Left cardiac atrium (tissue), 4 donors: ENCODE data around the gene CDK14. TPM values are rescaled to one million over a fixed set of nuclear protein-coding genes. Genes with fewer than 3 reads are reported as not detected.
"Not testable (repeated sequence)": the region's sequence is repeated elsewhere in the genome, so short reads cannot be mapped to it uniquely, and the experiment has no call there.

Experiments
- ATAC-seq, 2 donors: fragments of 200-7000 bp; cut with Tn5 transposase; one replicate each; pipeline ENCODE4 v1.9.1; 2020; ENCODE audit warnings: mild to moderate bottlenecking in 2 of 2, moderate library complexity in 2 of 2
- DNase-seq: peaks from one replicate; pipeline ENCODE4 v3.0.0-alpha.2; 2020
- intact Hi-C, 2 donors: fragments of 100-400 bp; cut with DNase I; formaldehyde crosslinking; loops; one replicate each; pipeline versions ENCODE4 v1.14.1 to v1.15.1; 2022 to 2023
- total RNA-seq, 2 donors: library from RNA; stranded (reverse); fragmentation: NEBNext Ultra II Directional; extraction: Animal tissue kit (Norgen Biotek cat#: 25700); gene quantifications; one replicate each; pipeline ENCODE4 v1.2.1, GENCODE V29; 2021
- donor health status: DM: no; HTN: yes; CAD: no.
- donor health status: DM: no; HTN: yes; CAD: no; lungs with severe emphysema.
- donor health status: DM: yes; HTN: yes; CAD: no.
- donor health status: Dilated cardiomyopathy.

Gene CDK14
- total RNA-seq, 2 donors from 2014 or later: 35.9 to 53.5 TPM

DNA sequence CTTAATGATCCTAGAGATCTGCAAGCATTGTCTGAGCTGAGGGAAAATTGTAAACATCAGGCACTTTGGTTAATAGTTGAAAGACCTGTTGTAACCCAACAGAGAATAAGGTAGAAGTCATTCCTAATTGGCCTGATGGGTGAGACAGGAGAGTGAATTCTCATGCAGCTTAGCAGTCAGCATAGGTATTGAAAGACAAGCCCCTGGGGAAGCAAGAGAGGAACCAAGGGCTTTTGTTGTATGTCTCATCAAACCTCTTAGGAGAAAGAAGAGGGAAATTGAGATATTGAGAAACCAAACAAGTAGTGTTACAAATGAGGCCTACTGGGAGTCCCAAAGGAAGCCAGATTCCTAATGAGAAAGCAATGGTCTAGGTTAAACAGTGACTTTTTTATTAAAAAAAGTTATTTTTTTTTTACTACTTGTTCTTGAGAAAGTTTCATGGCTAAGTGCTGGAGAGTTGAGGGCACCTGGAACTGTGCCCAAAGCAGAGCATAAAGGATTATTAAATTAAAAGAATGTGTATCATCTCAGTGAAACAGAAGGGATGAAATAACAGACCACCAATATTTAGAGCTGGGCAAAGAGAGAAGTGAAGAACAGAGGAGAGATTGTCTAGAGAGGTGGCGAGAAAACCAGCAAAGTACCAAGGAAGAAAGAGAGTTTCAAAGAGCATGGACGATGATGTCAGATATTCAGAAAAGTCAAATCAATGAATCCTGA lies 168.9 kb downstream of the CDK14 start:
- ATAC-seq: no peak
- intact Hi-C loops: no loop called here

GRCh38 chr7:90766814-90767564 lies 170.9 kb downstream of the CDK14 start:
- intact Hi-C loops: no loop called here
- peak; percentile 97 to 99 for ATAC-seq
- DNase-seq: peak; percentile 66

More for the DNA sequence above, 168.9 kb downstream of the CDK14 start:
- no peak for DNase-seq

GRCh38 chr7:90768301-90768700 lies 172.2 kb downstream of the CDK14 start:
- ATAC-seq (no peak), DNase-seq (no peak)
- intact Hi-C loops: no loop called here

GRCh38 chr7:90769036-90769435 lies 172.9 kb downstream of the CDK14 start:
- ATAC-seq: no peak
- DNase-seq: no peak
- intact Hi-C loops: no loop called here

DNA sequence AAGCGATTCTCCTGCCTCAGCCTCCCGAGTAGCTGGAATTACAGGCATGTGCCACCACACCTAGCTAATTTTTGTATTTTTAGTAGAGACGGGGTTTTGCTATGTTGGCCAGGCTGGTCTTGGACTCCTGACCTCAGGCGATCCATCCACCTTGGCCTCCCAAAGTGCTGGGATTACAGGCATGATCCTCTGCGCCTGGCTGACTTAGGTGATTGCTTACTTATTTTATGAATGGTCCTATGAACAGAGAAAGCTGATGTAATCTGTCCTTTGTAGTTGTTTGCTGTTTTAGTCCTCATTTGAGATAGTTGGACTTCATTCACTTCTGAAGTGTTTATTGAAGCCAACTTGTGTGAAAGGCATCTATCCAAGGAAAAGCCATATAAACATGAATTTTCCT lies 173.4 kb downstream of the CDK14 start:
- DNase-seq, intact Hi-C loops, ATAC-seq: not testable (repeated sequence)

- no peak for DNase-seq
- no peak for ATAC-seq
- intact Hi-C loops: no loop called here
Observed at GRCh38 chr7:90771281-90771680, 175.2 kb downstream of the CDK14 start.

DNA sequence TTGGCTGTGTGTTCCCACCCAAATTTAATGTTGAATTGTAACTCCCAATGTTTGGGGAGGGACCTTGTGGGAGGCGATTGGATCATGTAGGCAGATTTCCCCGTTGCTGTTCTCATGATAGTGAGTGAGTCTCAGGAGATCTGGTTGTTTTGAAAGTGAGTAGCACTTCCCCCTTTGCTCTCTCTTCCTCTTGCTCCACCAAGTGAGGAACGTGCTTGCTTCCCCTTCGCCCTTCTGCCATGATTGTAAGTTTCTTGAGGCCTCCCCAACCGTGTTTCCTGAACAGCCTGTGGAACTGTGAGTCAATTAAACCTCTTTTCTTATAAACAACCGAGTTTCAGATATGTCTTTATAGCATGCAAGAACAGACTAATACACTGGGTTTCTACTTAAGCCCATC lies 176.3 kb downstream of the CDK14 start:
- DNase-seq: no peak
- intact Hi-C loops: no loop called here
- no peak for ATAC-seq

DNA sequence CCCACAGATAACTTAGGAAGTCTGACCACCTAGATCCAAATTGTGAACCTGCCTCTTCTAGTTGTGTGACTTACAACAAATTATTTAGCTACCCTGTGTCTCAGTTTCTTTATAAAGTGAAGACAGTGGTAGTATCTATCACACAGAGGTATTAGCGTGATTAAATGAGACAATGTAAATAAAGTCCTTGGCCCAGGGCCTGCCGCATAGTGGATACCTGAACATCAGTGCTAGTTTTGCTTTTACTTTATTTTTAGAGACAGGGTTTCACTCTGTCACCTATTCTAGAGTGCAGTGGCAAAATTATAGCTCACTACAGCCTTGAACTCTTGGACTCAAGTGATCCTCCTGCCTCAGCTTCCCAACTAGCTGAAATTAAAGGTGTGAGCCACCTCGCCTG lies 177.1 kb downstream of the CDK14 start:
- intact Hi-C loops: no loop called here
- DNase-seq (no peak), ATAC-seq (no peak)

- DNase-seq: no peak
- intact Hi-C loops: no loop called here
- no peak for ATAC-seq
Observed at GRCh38 chr7:90774706-90775105, 178.6 kb downstream of the CDK14 start.

DNA sequence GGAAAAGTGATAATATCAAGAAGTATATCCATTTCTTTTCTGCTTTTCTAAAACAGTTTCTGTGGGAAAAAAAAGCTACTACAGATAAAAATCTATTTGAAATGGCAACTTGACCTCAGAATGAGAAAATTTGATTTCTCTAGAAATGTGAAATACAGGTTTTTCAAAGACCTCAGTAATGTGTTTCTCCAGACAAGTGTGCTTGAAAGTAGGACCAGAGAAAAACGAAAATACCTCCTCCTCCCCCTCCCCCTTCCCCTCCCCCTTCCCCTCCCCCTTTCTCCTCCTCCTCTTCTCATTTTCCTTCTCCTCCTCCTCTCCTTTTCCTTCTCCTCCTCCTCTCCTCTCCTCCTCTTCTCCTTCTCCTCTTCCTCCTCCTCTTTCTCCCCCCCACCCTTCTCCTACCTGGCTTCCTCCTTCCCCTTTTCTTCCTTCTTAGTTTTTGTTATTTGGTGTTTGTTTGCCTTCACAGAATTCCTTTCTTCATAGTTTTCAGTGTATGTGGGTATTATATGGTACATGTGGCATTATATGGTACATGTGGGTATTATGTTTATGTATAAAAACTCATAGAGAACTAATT lies 179.4 kb downstream of the CDK14 start:
- intact Hi-C loops: no loop called here
- no peak for ATAC-seq
- no peak for DNase-seq

GRCh38 chr7:90777041-90777440 lies 180.9 kb downstream of the CDK14 start:
- no peak for DNase-seq
- intact Hi-C loops: no loop called here
- ATAC-seq: no peak

GRCh38 chr7:90777465-90777864 lies 181.3 kb downstream of the CDK14 start:
- ATAC-seq: peak; percentile 74 to 81
- intact Hi-C loops: no loop called here
- peak; percentile 23 for DNase-seq

GRCh38 chr7:90777886-90778285 lies 181.8 kb downstream of the CDK14 start:
- DNase-seq (no peak), ATAC-seq (no peak)
- intact Hi-C loops: no loop called here

DNA sequence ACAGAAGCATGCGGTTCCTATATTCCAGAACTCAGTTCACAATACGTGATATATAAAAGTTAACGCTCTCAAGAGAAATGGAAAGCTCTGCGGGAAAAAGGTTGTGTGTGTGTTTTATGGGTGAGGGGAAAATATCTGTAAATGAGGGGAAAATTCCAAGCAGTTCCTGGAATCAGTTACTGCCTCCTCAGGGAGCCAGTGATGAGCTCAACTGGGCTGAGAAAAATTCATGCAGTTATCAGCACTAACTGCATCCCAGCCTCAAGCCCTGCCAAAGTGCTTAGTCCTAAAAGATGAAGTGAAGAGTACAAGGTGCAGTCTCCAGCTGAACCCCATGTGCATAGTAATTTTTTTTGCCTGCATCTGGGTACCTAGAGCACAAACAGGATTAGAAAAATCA lies 191.9 kb downstream of the CDK14 start:
- intact Hi-C loops: no loop called here
- ATAC-seq (peak; percentile 34 to 75), DNase-seq (no peak)

DNA sequence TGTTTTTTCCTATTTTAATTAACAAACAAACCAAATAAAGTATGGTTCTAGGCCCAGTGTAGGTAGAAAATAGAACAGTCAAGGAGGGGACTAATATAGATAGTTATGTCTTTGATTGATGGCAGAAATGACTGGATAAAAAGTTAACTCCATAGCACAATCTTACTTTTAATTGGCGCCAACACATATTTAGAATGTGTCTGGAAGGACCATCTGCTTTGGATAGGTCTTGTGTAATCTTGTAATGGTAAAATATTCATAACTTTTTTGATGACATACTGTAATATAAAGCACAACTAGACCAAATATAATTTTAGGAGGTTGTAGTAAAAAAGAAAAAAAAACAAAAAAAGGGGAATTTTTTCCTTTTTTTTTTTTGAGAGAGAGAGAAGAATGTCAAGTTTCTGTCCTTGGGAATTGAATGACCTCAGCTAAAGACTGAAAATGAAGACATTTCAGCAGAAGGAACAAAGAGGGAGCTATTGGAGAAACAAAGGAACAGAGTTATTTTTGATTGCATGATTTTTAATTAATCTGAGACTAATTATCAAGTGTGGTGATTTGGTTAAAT lies 193.7 kb downstream of the CDK14 start:
- DNase-seq: no peak
- ATAC-seq: no peak
- intact Hi-C loops: no loop called here

GRCh38 chr7:90791596-90791995 lies 195.5 kb downstream of the CDK14 start:
- ATAC-seq (no peak), DNase-seq (no peak)
- intact Hi-C loops: no loop called here

- DNase-seq (no peak), ATAC-seq (no peak)
- intact Hi-C loops: no loop called here
Observed at GRCh38 chr7:90792301-90792700, 196.2 kb downstream of the CDK14 start.

- ATAC-seq, intact Hi-C loops, DNase-seq: not testable (repeated sequence)
Observed at GRCh38 chr7:90794234-90794633, 198.1 kb downstream of the CDK14 start.

GRCh38 chr7:90797596-90797995 lies 201.5 kb downstream of the CDK14 start:
- intact Hi-C loops: no loop called here
- DNase-seq (no peak), ATAC-seq (no peak)

DNA sequence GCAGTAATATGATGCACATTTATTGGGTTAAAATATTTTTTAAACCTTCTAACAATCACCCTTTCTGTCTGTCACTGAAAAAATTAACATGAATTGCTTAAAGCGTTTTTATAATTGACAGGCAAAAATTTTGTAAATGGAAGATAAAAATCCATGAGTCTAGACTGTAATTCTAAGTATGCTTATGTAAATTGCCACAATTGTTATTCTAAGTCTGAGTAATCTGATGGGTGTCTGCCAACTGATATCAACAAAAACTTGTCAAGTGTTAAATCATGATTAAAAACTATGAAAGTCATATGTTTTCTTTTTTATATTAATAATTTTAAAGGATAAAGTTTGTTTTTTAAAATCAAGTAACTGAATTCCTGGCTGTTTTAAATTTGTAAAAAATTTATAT lies 208.2 kb downstream of the CDK14 start:
- intact Hi-C loops: no loop called here
- no peak for DNase-seq
- ATAC-seq: no peak
